Type B pancreatic cell (in vitro differentiated cells): ENCODE data around the gene SPPL2B. TPM values are rescaled to one million over a fixed set of nuclear protein-coding genes. Genes with fewer than 3 reads are reported as not detected.

Experiments used
- DNase-seq: peaks from one replicate; pipeline ENCODE4 v3.0.0; 2021; ENCODE audit warnings: mixed read lengths; ENCODE audit not compliant: unreplicated experiment; ENCODE audit errors: extremely low spot score
- H3K27ac Mint-ChIP-seq: 2 replicates; pipeline ENCODE4 v1.8.0; 2021; ENCODE audit warnings: mild to moderate bottlenecking, mixed read lengths
- H3K27me3 Mint-ChIP-seq: 2 replicates; pipeline ENCODE4 v1.8.0; 2021; ENCODE audit warnings: mixed read lengths
- H3K36me3 Mint-ChIP-seq: 2 replicates; pipeline ENCODE4 v1.8.0; 2021; ENCODE audit warnings: mixed read lengths
- H3K4me1 Mint-ChIP-seq: one replicate; pipeline ENCODE4 v1.8.0; 2021; ENCODE audit warnings: mixed read lengths; ENCODE audit not compliant: unreplicated experiment
- H3K4me3 Mint-ChIP-seq: 2 replicates; pipeline ENCODE4 v1.8.0; 2021; ENCODE audit warnings: mild to moderate bottlenecking, mixed read lengths
- H3K9me3 Mint-ChIP-seq: 2 replicates; pipeline ENCODE4 v1.8.0; 2021; ENCODE audit warnings: mixed read lengths
- CTCF ChIP-seq: fragments of 200-600 bp; sonication (generic); conservative IDR thresholded peaks from 2 replicates; pipeline ENCODE4 v1.5.0; 2021; ENCODE audit warnings: antibody characterized with exemption, mild to moderate bottlenecking
- total RNA-seq: library from RNA; stranded (reverse); gene quantifications from 2 replicates; pipeline ENCODE4 v1.2.1, GENCODE V29; 2021; ENCODE audit warnings: low replicate concordance

SPPL2B gene
- total RNA-seq, 1 donor from 2014 or later = 131 TPM

GRCh38 chr19:2336528-2337328 is 8.2 kb downstream of the SPPL2B start:
- H3K4me1 Mint-ChIP-seq = peaks cover 16% of the 10 kb centered on the region
- H3K4me3 Mint-ChIP-seq = peak overlapping the region; percentile 10
- peak overlapping the region; percentile 54 for H3K27ac Mint-ChIP-seq
- no peaks in the 10 kb centered on the region for H3K27me3 Mint-ChIP-seq
- no peak for DNase-seq
- H3K36me3 Mint-ChIP-seq = peaks cover 17% of the 10 kb centered on the region
- no peaks in the 10 kb centered on the region for H3K9me3 Mint-ChIP-seq
- no peak for TF ChIP-seq CTCF

GRCh38 chr19:2337329-2337707 is 8.8 kb downstream of the SPPL2B start:
- peaks cover 19% of the 10 kb centered on the region for H3K36me3 Mint-ChIP-seq
- no peaks in the 10 kb centered on the region for H3K27me3 Mint-ChIP-seq
- DNase-seq = no peak
- peak; percentile 69 for TF ChIP-seq CTCF
- H3K27ac Mint-ChIP-seq = peak overlapping the region; percentile 54
- peaks cover 16% of the 10 kb centered on the region for H3K4me1 Mint-ChIP-seq
- peak overlapping the region; percentile 74 for H3K4me3 Mint-ChIP-seq
- no peaks in the 10 kb centered on the region for H3K9me3 Mint-ChIP-seq

- Mint-ChIP-seq H3K27ac (peak overlapping the region; percentile 54), H3K27me3 (no peaks in the 10 kb centered on the region), H3K4me1 (peaks cover 16% of the 10 kb centered on the region), H3K4me3 (no peak overlapping the region), H3K36me3 (peaks cover 19% of the 10 kb centered on the region), H3K9me3 (no peaks in the 10 kb centered on the region)
- no peak for DNase-seq
- TF ChIP-seq CTCF = no peak
These were observed 9.7 kb downstream of the SPPL2B start for GRCh38 chr19:2338055-2338615.

- Mint-ChIP-seq H3K27me3 (no peaks in the 10 kb centered on the region), H3K27ac (no peak overlapping the region), H3K36me3 (peaks cover 19% of the 10 kb centered on the region), H3K9me3 (no peaks in the 10 kb centered on the region), H3K4me3 (no peak overlapping the region), H3K4me1 (peaks cover 16% of the 10 kb centered on the region)
- no peak for DNase-seq
- TF ChIP-seq CTCF = no peak
These were observed 10.5 kb downstream of the SPPL2B start for GRCh38 chr19:2338751-2339643.

- H3K36me3 Mint-ChIP-seq = peaks cover 19% of the 10 kb centered on the region
- no peak for TF ChIP-seq CTCF
These were observed 11.3 kb downstream of the SPPL2B start for GRCh38 chr19:2339644-2340310.

More at GRCh38 chr19:2339644-2340310, 11.3 kb downstream of the SPPL2B start:
- H3K9me3 Mint-ChIP-seq = no peaks in the 10 kb centered on the region
- H3K4me1 Mint-ChIP-seq = peaks cover 16% of the 10 kb centered on the region
- H3K27me3 Mint-ChIP-seq = no peaks in the 10 kb centered on the region
- DNase-seq = no peak
- H3K4me3 Mint-ChIP-seq = no peak overlapping the region
- H3K27ac Mint-ChIP-seq = no peak overlapping the region
